H1 (cell line): ENCODE data around the gene HDAC6. TPM values are rescaled to one million over a fixed set of nuclear protein-coding genes. Genes with fewer than 3 reads are reported as not detected.

Source experiments
- CTCF ChIA-PET: fragments of 300-600 bp; sonication (Branson Sonifier 250); formaldehyde crosslinking; loops from one replicate; lab custom pipeline; 2021; ENCODE audit not compliant: partially characterized antibody; lab: Charles Lee
- POLR2A ChIA-PET: fragments of 300-600 bp; sonication (Branson Sonifier 250); formaldehyde crosslinking; loops from one replicate; lab custom pipeline; 2021; ENCODE audit warnings: inconsistent platforms; ENCODE audit not compliant: partially characterized antibody; lab: Charles Lee
- DNase-seq, 2 experiments: peaks; one replicate each; pipeline versions ENCODE4 v3.0.0 to v3.0.0-alpha.2; 2010 to 2022; ENCODE audit warnings: low spot score in 2 of 2, low read depth in 1 of 2, mixed read lengths in 1 of 2
- FAIRE-seq: peaks from 2 replicates; lab custom pipeline; 2011; peaks lifted over from hg19 to GRCh38; lab: Jason Lieb, UNC
- H2AFZ ChIP-seq: 2 replicates; pipeline ENCODE4 v1.8.1; 2012; ENCODE audit warnings: low read length, inconsistent platforms
- H2AK5ac ChIP-seq: 2 replicates; pipeline ENCODE4 v1.6.1; 2013; ENCODE audit warnings: low read depth, low read length
- H2BK120ac ChIP-seq: replicated peaks from 2 replicates; pipeline ENCODE3; 2013; ENCODE audit warnings: low read depth, low read length, inconsistent platforms
- H2BK12ac ChIP-seq: 2 replicates; pipeline ENCODE4 v1.6.1; 2013; ENCODE audit warnings: low read depth, low read length
- H2BK15ac ChIP-seq: 2 replicates; pipeline ENCODE4 v1.6.1; 2013; ENCODE audit warnings: low read length
- H2BK20ac ChIP-seq: 2 replicates; pipeline ENCODE4 v1.6.1; 2013; ENCODE audit warnings: low read length
- H2BK5ac ChIP-seq: 2 replicates; pipeline ENCODE4 v1.6.1; 2013; ENCODE audit warnings: low read depth, low read length
- H3K14ac ChIP-seq: 2 replicates; pipeline ENCODE4 v1.6.1; 2013; ENCODE audit warnings: inconsistent platforms; ENCODE audit not compliant: insufficient read length
- H3K18ac ChIP-seq: 2 replicates; pipeline ENCODE4 v1.6.1; 2013; ENCODE audit warnings: low read length; ENCODE audit errors: extremely low read depth
- H3K23ac ChIP-seq: 2 replicates; pipeline ENCODE4 v1.6.1; 2013; ENCODE audit warnings: inconsistent platforms; ENCODE audit not compliant: insufficient read length
- H3K23me2 ChIP-seq: 2 replicates; pipeline ENCODE4 v1.6.1; 2013; ENCODE audit warnings: low read depth, low read length
- H3K27ac ChIP-seq: 2 replicates; pipeline ENCODE4 v1.6.1; 2011; ENCODE audit warnings: low read depth, low read length, inconsistent platforms
- H3K27me3 ChIP-seq, 4 experiments: replicated peaks in 1 of 4; 1 replicate in 1 of 4; 2 replicates in 3 of 4; pipeline versions ENCODE4 v1.6.1 to v1.8.1; 2011 to 2013; ENCODE audit warnings: low read length in 3 of 4, mild to moderate bottlenecking in 3 of 4, inconsistent platforms in 2 of 4, mixed read lengths in 2 of 4, moderate library complexity in 1 of 4; ENCODE audit not compliant: control insufficient read depth in 3 of 4, insufficient read depth in 3 of 4; ENCODE audit errors: extremely low read depth in 1 of 4
- H3K36me3 ChIP-seq, 4 experiments: 2 replicates each; pipeline versions ENCODE4 v1.6.1 to v1.8.1; 2011 to 2013; ENCODE audit warnings: mild to moderate bottlenecking in 4 of 4, low read length in 3 of 4, moderate library complexity in 2 of 4, control low read depth in 1 of 4, inconsistent platforms in 1 of 4; ENCODE audit not compliant: insufficient read depth in 4 of 4, control insufficient read depth in 2 of 4
- H3K4ac ChIP-seq: replicated peaks from 2 replicates; pipeline ENCODE3; 2013; ENCODE audit warnings: low read length, low read depth, mixed read lengths, inconsistent platforms; ENCODE audit not compliant: insufficient read length
- H3K4me1 ChIP-seq, 4 experiments: replicated peaks in 1 of 4; 1 replicate in 1 of 4; 2 replicates in 3 of 4; pipeline versions ENCODE4 v1.6.1 to v1.8.1; 2011 to 2013; ENCODE audit warnings: low read length in 3 of 4, inconsistent platforms in 2 of 4, mixed read lengths in 1 of 4; ENCODE audit not compliant: insufficient read depth in 4 of 4, control insufficient read depth in 3 of 4
- H3K4me2 ChIP-seq, 2 experiments: 2 replicates each; pipeline versions ENCODE4 v1.6.1 to v1.8.1; 2011 to 2013; ENCODE audit warnings: low read depth in 2 of 2, low read length in 2 of 2, control low read depth in 1 of 2, inconsistent platforms in 1 of 2, mild to moderate bottlenecking in 1 of 2; ENCODE audit not compliant: insufficient read depth in 1 of 2
- H3K4me3 ChIP-seq, 4 experiments: fragments of 200-600, 300-600 bp in 1 of 4; sonication (generic), shearing (Covaris generic), sonication (Bioruptor Twin) in 1 of 4; 2 replicates each; pipeline versions ENCODE4 v1.5.1 to v1.8.1; 2011 to 2016; ENCODE audit warnings: low read length in 4 of 4, low read depth in 3 of 4, control low read depth in 2 of 4, inconsistent platforms in 2 of 4, mild to moderate bottlenecking in 2 of 4, mixed read lengths in 1 of 4, moderate library complexity in 1 of 4; ENCODE audit not compliant: insufficient read depth in 2 of 4; ENCODE audit errors: extremely low read depth in 1 of 4
- H3K56ac ChIP-seq: replicated peaks from 2 replicates; pipeline ENCODE3; 2013; ENCODE audit warnings: low read depth, mild to moderate bottlenecking, mixed read lengths, low read length, inconsistent platforms; ENCODE audit not compliant: insufficient read length
- H3K79me1 ChIP-seq: 2 replicates; pipeline ENCODE4 v1.6.1; 2013; ENCODE audit warnings: low read depth, low read length, control low read depth
- H3K79me2 ChIP-seq, 2 experiments: 2 replicates each; pipeline versions ENCODE4 v1.6.1 to v1.8.1; 2012 to 2013; ENCODE audit warnings: low read length in 2 of 2, mild to moderate bottlenecking in 2 of 2, inconsistent platforms in 1 of 2; ENCODE audit not compliant: insufficient read depth in 2 of 2, control insufficient read depth in 1 of 2
- H3K9ac ChIP-seq, 4 experiments: replicated peaks in 1 of 4; 1 replicate in 1 of 4; 2 replicates in 3 of 4; pipeline versions ENCODE4 v1.6.1 to v1.8.1; 2011 to 2013; ENCODE audit warnings: low read depth in 3 of 4, low read length in 3 of 4, control low read depth in 2 of 4, mild to moderate bottlenecking in 2 of 4, moderate library complexity in 2 of 4, inconsistent platforms in 1 of 4; ENCODE audit errors: extremely low read depth in 1 of 4
- H3K9me3 ChIP-seq, 2 experiments: 2 replicates each; pipeline versions ENCODE4 v1.6.1 to v1.8.1; 2012 to 2013; ENCODE audit warnings: mild to moderate bottlenecking in 2 of 2, moderate library complexity in 2 of 2, control low read depth in 1 of 2, inconsistent platforms in 1 of 2, low read depth in 1 of 2, low read length in 1 of 2, mixed read lengths in 1 of 2; ENCODE audit not compliant: insufficient read depth in 2 of 2
- H4K20me1 ChIP-seq, 2 experiments: replicated peaks in 1 of 2; 2 replicates each; pipeline versions ENCODE3 to v1.8.1; 2011 to 2013; ENCODE audit warnings: inconsistent platforms in 2 of 2, low read length in 2 of 2, mild to moderate bottlenecking in 1 of 2; ENCODE audit not compliant: insufficient read depth in 2 of 2, control insufficient read depth in 1 of 2
- H4K5ac ChIP-seq: 2 replicates; pipeline ENCODE4 v1.6.1; 2013; ENCODE audit warnings: low read length, low read depth, mixed read lengths, inconsistent platforms; ENCODE audit not compliant: insufficient read length
- H4K8ac ChIP-seq: 2 replicates; pipeline ENCODE4 v1.8.0; 2013; ENCODE audit warnings: mild to moderate bottlenecking, moderate library complexity, low read length, inconsistent platforms; ENCODE audit not compliant: insufficient read depth; ENCODE audit errors: extremely low read depth
- H4K91ac ChIP-seq: replicated peaks from 2 replicates; pipeline ENCODE3; 2013; ENCODE audit warnings: low read length, mixed read lengths, inconsistent platforms; ENCODE audit not compliant: insufficient read length
- BACH1 ChIP-seq: IDR thresholded peaks from 2 replicates; pipeline ENCODE4 v1.6.1; 2012; ENCODE audit warnings: low read length, improper control_type of control experiment
- HDAC2 ChIP-seq, 2 experiments: fragments of 300-600 bp in 1 of 2; sonication (generic) in 1 of 2; IDR thresholded peaks; 2 replicates each; pipeline ENCODE4 v1.6.1; 2011 to 2012; ENCODE audit warnings: low read depth in 2 of 2, low read length in 2 of 2, mild to moderate bottlenecking in 2 of 2, moderate library complexity in 2 of 2, borderline replicate concordance in 1 of 2, inconsistent platforms in 1 of 2
- JUN ChIP-seq: IDR thresholded peaks from 2 replicates; pipeline ENCODE4 v1.6.1; 2011; ENCODE audit warnings: low read depth, mild to moderate bottlenecking, improper control_type of control experiment, low read length
- KDM1A ChIP-seq: fragments of 200-600, 300-600 bp; sonication (generic); IDR thresholded peaks from 2 replicates; pipeline ENCODE4 v1.7.1; 2016; ENCODE audit warnings: mild to moderate bottlenecking, low read length, borderline replicate concordance
- POU5F1 ChIP-seq: IDR thresholded peaks from 2 replicates; pipeline ENCODE4 v1.6.1; 2011; ENCODE audit warnings: low read depth, mild to moderate bottlenecking, low read length, moderate library complexity
- RBBP5 ChIP-seq: IDR thresholded peaks from 2 replicates; pipeline ENCODE4 v1.7.1; 2012; ENCODE audit warnings: low read depth, mild to moderate bottlenecking, inconsistent platforms, low read length, moderate library complexity, borderline replicate concordance
- RXRA ChIP-seq: IDR thresholded peaks from 2 replicates; pipeline ENCODE4 v1.6.1; 2011; ENCODE audit warnings: low read depth, mild to moderate bottlenecking, low read length, moderate library complexity; ENCODE audit not compliant: insufficient read depth
- SIRT6 ChIP-seq: IDR thresholded peaks from one replicate; pipeline ENCODE4 v1.7.1; 2012; ENCODE audit warnings: low read length, inconsistent platforms
- SIX5 ChIP-seq: IDR thresholded peaks from 2 replicates; pipeline ENCODE4 v1.6.1; 2011; ENCODE audit warnings: mild to moderate bottlenecking, low read depth, low read length
- SRF ChIP-seq: IDR thresholded peaks from 2 replicates; pipeline ENCODE4 v1.6.1; 2011; ENCODE audit warnings: mild to moderate bottlenecking, low read depth, low read length, moderate library complexity
- TAF1 ChIP-seq: IDR thresholded peaks from 2 replicates; pipeline ENCODE4 v1.6.1; 2011; ENCODE audit warnings: mild to moderate bottlenecking, low read depth, low read length
- TEAD4 ChIP-seq: IDR thresholded peaks from 2 replicates; pipeline ENCODE4 v1.6.1; 2012; ENCODE audit warnings: low read depth, low read length, inconsistent platforms, mixed read lengths
- YY1 ChIP-seq: IDR thresholded peaks from 2 replicates; pipeline ENCODE4 v1.6.1; 2011; ENCODE audit warnings: low read depth, mild to moderate bottlenecking, low read length
- WGBS, 2 experiments: shearing (Covaris generic) in 1 of 2; methylation state at CpG; one replicate each; pipeline versions ENCODE4 v1.1.6 to v1.1.7; 2013 to 2015; ENCODE audit warnings: low lambda C conversion rate in 2 of 2, mixed read lengths in 2 of 2, inconsistent platforms in 1 of 2, low coverage in 1 of 2, missing lambda C conversion rate in 1 of 2; ENCODE audit not compliant: insufficient replicate concordance in 2 of 2, insufficient coverage in 1 of 2, insufficient read length in 1 of 2; ENCODE audit errors: extremely low coverage in 1 of 2, missing lambda C conversion rate in 1 of 2; 5-methylcytosine and 5-hydroxymethylcytosine counted together
- polyA plus RNA-seq, 7 experiments: library from polyadenylated mRNA; depleted of rRNA in 3 of 7; stranded (reverse) in 5 of 7; unstranded in 2 of 7; fragments of >200 nt in 5 of 7; fragments of 200-250 nt in 2 of 7; gene quantifications; 1 replicate in 5 of 7; 2 replicates in 1 of 7; 4 replicates in 1 of 7; pipeline versions ENCODE4 v1.2.1 to v1.2.3, GENCODE V29; 2011 to 2013; ENCODE audit warnings: missing spikeins in 2 of 7, mixed read lengths in 2 of 7
- total RNA-seq: library from RNA; stranded (reverse); fragmentation: NEBNext Ultra II Directional; extraction: Animal tissue kit (Norgen Biotek cat#: 25700); gene quantifications from 2 replicates; pipeline ENCODE4 v1.2.1, GENCODE V29; 2021
- TF ChIP-seq, protein P1 (sequence below): IDR thresholded peaks from 2 replicates; pipeline ENCODE4 v1.6.1; 2012; ENCODE audit warnings: inconsistent platforms

HDAC6 gene
- total and polyA plus RNA-seq, 2 of the 8 experiments (the other 6 are each of a cell fraction or from before 2014, with no cell fraction given), result 34.0 to 51.8 TPM

DNA sequence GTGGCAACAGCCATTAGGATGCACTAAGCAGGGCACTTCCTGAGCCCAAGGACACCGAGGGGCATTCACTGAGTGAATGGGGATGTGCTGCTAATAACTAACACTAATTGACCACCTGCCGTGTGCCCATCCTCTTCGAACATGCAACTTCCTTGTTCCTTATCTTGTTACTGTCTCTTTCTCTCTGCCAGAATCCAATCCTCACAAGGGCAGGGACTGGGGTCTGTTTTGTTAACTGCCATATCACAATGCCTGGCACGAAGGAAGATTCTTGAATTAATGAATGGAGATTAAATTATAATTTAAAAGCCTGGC lies 25.7 kb downstream of the HDAC6 start:
- Histone ChIP-seq H3K27ac (no peak overlapping the region), H2BK120ac (no peak overlapping the region), H2AK5ac (no peak overlapping the region), H4K91ac (no peak overlapping the region), H3K9me3 (no peaks in the 10 kb centered on the region; a peak in 1 of 4 replicates), H2BK20ac (no peak overlapping the region), H3K23ac (no peak overlapping the region), H2BK12ac (no peak overlapping the region), H3K4me2 (peak overlapping the region; percentile 58 to 64), H4K20me1 (no peaks in the 10 kb centered on the region), H3K36me3 (peaks cover 0 to 13% (median 2%) of the 10 kb centered on the region in 4 experiments; a peak in 3 of 8 replicates), H3K79me2 (no peaks in the 10 kb centered on the region), H3K79me1 (no peaks in the 10 kb centered on the region), H2AFZ (no peak overlapping the region; the same call in 1 of the 2 replicates), H3K4ac (no peak overlapping the region), H3K9ac (no peak overlapping the region), H4K8ac (no peak overlapping the region), H3K56ac (no peak overlapping the region), H3K27me3 (peaks cover 6 to 32% (median 22%) of the 10 kb centered on the region in 4 experiments), H3K14ac (no peak overlapping the region), H4K5ac (no peak overlapping the region), H3K4me1 (peaks cover 0 to 3% (median 0%) of the 10 kb centered on the region in 4 experiments; a peak in 2 of 7 replicates), H2BK15ac (no peak overlapping the region), H3K23me2 (peaks cover 6% of the 10 kb centered on the region; the same call in 1 of the 2 replicates), H3K18ac (no peak overlapping the region; the same call in 1 of the 2 replicates), H3K4me3 (peak overlapping the region; percentile 14 to 54 (median 18); a peak in 6 of 8 replicates), H2BK5ac (no peak overlapping the region)
- POLR2A ChIA-PET, result interaction anchor here (0.9 to 1.8 kb wide), 6 partner anchors 12 to 110 kb away, joined by 3 to 8 read pairs (median 3); partner anchors contain the start of gene SLC35A2
- CTCF ChIA-PET, result interaction anchor here (1.3 kb wide), 1 partner anchor 9 kb away, joined by 4 read pairs; no protein-coding TSS in a partner anchor
- FAIRE-seq (no peak), DNase-seq (no peak)
- WGBS, 2 experiments, result 35% methylated on average over 3 of the region's 4 CpGs; no CpG with 5 or more reads in 1 of the 2 experiments
- TF ChIP-seq HDAC2 (IDR thresholded peaks at IDR 0.05; ENCODE audit: borderline replicate concordance in 1 of 2, low read depth in 2 of 2, low read length in 2 of 2) (no peak), SIRT6 (no peak), JUN (no peak), SRF (no peak), KDM1A (no peak), TEAD4 (no peak), SIX5 (no peak), RXRA (no peak), RBBP5 (no peak), BACH1 (no peak), YY1 (no peak), TAF1 (no peak), POU5F1 (no peak)
- TF ChIP-seq, protein P1, sequence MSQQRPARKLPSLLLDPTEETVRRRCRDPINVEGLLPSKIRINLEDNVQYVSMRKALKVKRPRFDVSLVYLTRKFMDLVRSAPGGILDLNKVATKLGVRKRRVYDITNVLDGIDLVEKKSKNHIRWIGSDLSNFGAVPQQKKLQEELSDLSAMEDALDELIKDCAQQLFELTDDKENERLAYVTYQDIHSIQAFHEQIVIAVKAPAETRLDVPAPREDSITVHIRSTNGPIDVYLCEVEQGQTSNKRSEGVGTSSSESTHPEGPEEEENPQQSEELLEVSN, result no peak
